Frontal cortex (tissue), 4 donors: ENCODE measurements around the gene NID1. TPM values are rescaled to one million over a fixed set of nuclear protein-coding genes. Genes with fewer than 3 reads are reported as not detected.
"Not testable (repeated sequence)": the region's sequence is repeated elsewhere in the genome, so short reads cannot be mapped to it uniquely, and the experiment has no call there.

Experiments
- DNase-seq, 2 donors: peaks; one replicate each; pipeline ENCODE4 v3.0.0; 2012; ENCODE audit warnings: low spot score in 2 of 2
- FAIRE-seq: peaks from 2 replicates; lab custom pipeline; 2012; peaks lifted over from hg19 to GRCh38; lab: Jason Lieb, UNC
- total RNA-seq: library from RNA; depleted of rRNA; stranded (reverse); fragments of >200 nt; gene quantifications from one replicate; pipeline ENCODE4 v1.2.3, GENCODE V29; 2014
- donor health status: control.
- donor health status: control.
- donor health status: control.

The NID1 gene
- total RNA-seq, 1 donor from 2014 or later, result 11.0 TPM

- FAIRE-seq (no peak), DNase-seq (no peak)
These were observed 118.9 kb downstream of the NID1 start for GRCh38 chr1:235945775-235946570.

GRCh38 chr1:235943581-235944114 lies 121.2 kb downstream of the NID1 start:
- no peak for DNase-seq
- no peak for FAIRE-seq

- FAIRE-seq (no peak), DNase-seq (no peak)
These were observed 121.8 kb downstream of the NID1 start for GRCh38 chr1:235942979-235943575.

GRCh38 chr1:235942625-235942934 lies 122.3 kb downstream of the NID1 start:
- DNase-seq (no peak), FAIRE-seq (no peak)

- DNase-seq (no peak), FAIRE-seq (no peak)
These were observed 122.8 kb downstream of the NID1 start for GRCh38 chr1:235941876-235942624.

GRCh38 chr1:235940285-235940684 lies 124.6 kb downstream of the NID1 start:
- FAIRE-seq, result no peak

GRCh38 chr1:235939480-235939775 lies 125.5 kb downstream of the NID1 start:
- DNase-seq, result no peak
- FAIRE-seq, result no peak

More at GRCh38 chr1:235940285-235940684, 124.6 kb downstream of the NID1 start:
- DNase-seq, result no peak

- FAIRE-seq (no peak), DNase-seq (no peak)
These were observed 126.0 kb downstream of the NID1 start for GRCh38 chr1:235938709-235939479.

- no peak for FAIRE-seq
These were observed 127.8 kb downstream of the NID1 start for GRCh38 chr1:235937123-235937522.

GRCh38 chr1:235935235-235936225 lies 129.4 kb downstream of the NID1 start:
- DNase-seq, result no peak
- no peak for FAIRE-seq

More at GRCh38 chr1:235937123-235937522, 127.8 kb downstream of the NID1 start:
- DNase-seq, result no peak

- no peak for FAIRE-seq
- DNase-seq, result no peak
These were observed 131.1 kb downstream of the NID1 start for GRCh38 chr1:235933766-235934116.

- DNase-seq (no peak), FAIRE-seq (no peak)
These were observed 131.7 kb downstream of the NID1 start for GRCh38 chr1:235933017-235933765.

GRCh38 chr1:235932090-235932510 lies 132.8 kb downstream of the NID1 start:
- no peak for DNase-seq
- no peak for FAIRE-seq

- DNase-seq (no peak), FAIRE-seq (no peak)
These were observed 133.6 kb downstream of the NID1 start for GRCh38 chr1:235931171-235931738.

GRCh38 chr1:235930543-235930942 lies 134.3 kb downstream of the NID1 start:
- DNase-seq, result no peak
- no peak for FAIRE-seq

- no peak for DNase-seq
- no peak for FAIRE-seq
These were observed 135.7 kb downstream of the NID1 start for GRCh38 chr1:235929216-235929615.

GRCh38 chr1:235928197-235928596 lies 136.7 kb downstream of the NID1 start:
- DNase-seq (no peak), FAIRE-seq (no peak)

- not testable (repeated sequence) for FAIRE-seq
These were observed 137.3 kb downstream of the NID1 start for GRCh38 chr1:235927551-235927950.

More at GRCh38 chr1:235927551-235927950, 137.3 kb downstream of the NID1 start:
- not testable (repeated sequence) for DNase-seq
